ENCODE measurements around the gene CHSY1.

DNA sequence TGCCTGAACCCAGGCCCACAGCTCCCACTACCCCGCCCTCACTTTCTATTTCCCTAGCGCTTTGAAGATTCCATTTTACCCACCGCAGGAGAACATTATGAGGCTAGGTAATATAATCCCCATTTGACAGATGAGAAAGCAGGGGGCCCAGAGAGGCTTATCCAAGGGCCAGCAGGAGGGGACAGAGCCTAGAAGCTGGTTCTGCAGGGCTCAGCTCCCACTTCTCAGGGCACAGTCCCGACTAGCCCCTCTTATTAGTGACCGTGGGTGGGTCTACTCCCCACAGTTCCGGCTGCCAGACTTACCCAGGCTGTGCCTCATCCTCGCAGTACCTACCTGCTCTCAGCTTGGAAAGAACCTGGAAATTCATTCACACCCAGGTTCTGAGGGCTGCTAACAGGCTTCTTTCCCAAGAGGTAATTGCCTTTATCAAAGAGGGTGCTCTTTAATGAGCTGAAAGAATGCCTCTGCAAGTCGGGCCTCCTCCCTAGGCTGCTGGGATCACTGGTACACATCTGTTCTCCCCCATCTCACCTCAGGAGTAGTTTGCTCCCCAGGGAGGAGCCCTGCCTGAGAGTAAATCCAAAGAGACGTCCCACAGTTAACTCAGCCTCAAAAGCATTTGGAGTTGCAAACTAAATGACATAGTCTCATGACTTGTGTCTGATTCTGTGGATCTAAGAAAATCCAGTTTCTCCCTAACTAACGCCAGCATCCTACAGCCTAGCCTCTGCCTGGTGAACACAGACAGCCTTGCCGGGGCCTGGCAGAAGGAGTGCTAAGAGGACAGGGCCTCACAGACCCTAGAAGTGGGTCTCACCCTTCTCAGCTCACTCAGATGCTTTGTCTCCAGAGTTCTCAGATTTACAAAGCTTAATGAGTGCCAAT, 125.0 kb downstream of the CHSY1 start:
- TF ChIP-seq, protein P1, sequence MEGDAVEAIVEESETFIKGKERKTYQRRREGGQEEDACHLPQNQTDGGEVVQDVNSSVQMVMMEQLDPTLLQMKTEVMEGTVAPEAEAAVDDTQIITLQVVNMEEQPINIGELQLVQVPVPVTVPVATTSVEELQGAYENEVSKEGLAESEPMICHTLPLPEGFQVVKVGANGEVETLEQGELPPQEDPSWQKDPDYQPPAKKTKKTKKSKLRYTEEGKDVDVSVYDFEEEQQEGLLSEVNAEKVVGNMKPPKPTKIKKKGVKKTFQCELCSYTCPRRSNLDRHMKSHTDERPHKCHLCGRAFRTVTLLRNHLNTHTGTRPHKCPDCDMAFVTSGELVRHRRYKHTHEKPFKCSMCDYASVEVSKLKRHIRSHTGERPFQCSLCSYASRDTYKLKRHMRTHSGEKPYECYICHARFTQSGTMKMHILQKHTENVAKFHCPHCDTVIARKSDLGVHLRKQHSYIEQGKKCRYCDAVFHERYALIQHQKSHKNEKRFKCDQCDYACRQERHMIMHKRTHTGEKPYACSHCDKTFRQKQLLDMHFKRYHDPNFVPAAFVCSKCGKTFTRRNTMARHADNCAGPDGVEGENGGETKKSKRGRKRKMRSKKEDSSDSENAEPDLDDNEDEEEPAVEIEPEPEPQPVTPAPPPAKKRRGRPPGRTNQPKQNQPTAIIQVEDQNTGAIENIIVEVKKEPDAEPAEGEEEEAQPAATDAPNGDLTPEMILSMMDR (IDR thresholded peaks at IDR 0.05): no peak
- no peak for TF ChIP-seq POLR2A (IDR thresholded peaks at IDR 0.05)

Measured in right lobe of liver (tissue), 4 donors.